MM.1S (cell line): ENCODE data around the gene HYOU1.

ENCODE experiments used
- CTCF ChIP-seq: fragments of 300-600 bp; sonication (generic); IDR thresholded peaks from 2 replicates; pipeline ENCODE4 v1.5.1; 2016; ENCODE audit warnings: antibody characterized with exemption, low read length, mixed read lengths
- EZH2 ChIP-seq: fragments of 300-600 bp; sonication (generic); optimal IDR thresholded peaks from 2 replicates; pipeline ENCODE3; 2017; ENCODE audit warnings: low read depth, mild to moderate bottlenecking, antibody characterized with exemption, low read length, mixed read lengths
- EZH2phosphoT487 ChIP-seq: fragments of 300-600 bp; sonication (generic); IDR thresholded peaks from 2 replicates; pipeline ENCODE4 v1.6.1; 2018; ENCODE audit warnings: antibody characterized with exemption, low read length

- TF ChIP-seq CTCF (no peak), EZH2 (no peak), EZH2phosphoT487 (no peak)
Observed at GRCh38 chr11:119099711-119100110, 42.7 kb upstream of the HYOU1 start.
